IMR-90 (cell line): ENCODE measurements around the gene RRP1. TPM values are rescaled to one million over a fixed set of nuclear protein-coding genes. Genes with fewer than 3 reads are reported as not detected.

Source experiments
- ATAC-seq: fragments of 200-7000 bp; cut with Tn5 transposase; 2 replicates; pipeline ENCODE4 v1.9.1; 2020; ENCODE audit warnings: low read depth, mild to moderate bottlenecking, moderate library complexity
- BruUV-seq: library from RNA; stranded (reverse); fragments of 400-500 nt; replicated peaks from 2 replicates; lab custom pipeline; 2021; lab: Mats Ljungman, UMichigan
- CTCF ChIA-PET: fragments of 300-600 bp; formaldehyde crosslinking; extraction: SDS; loops from one replicate; lab custom pipeline; 2021; ENCODE audit warnings: antibody characterized with exemption; lab: Yijun Ruan, JAX
- POLR2A ChIA-PET: fragments of 300-600 bp; sonication (Branson Sonifier 250); formaldehyde crosslinking; loops from one replicate; lab custom pipeline; 2022; ENCODE audit warnings: antibody characterized with exemption; ENCODE audit not compliant: unreplicated experiment; lab: Charles Lee
- DNase-seq: peaks from one replicate; pipeline ENCODE4 v3.0.0; 2013
- H2AFZ ChIP-seq: replicated peaks from 2 replicates; pipeline ENCODE3; 2013; ENCODE audit warnings: low read length, mild to moderate bottlenecking; ENCODE audit not compliant: poor library complexity
- H2AK5ac ChIP-seq: 2 replicates; pipeline ENCODE4 v1.6.1; 2013; ENCODE audit warnings: low read depth, low read length, inconsistent platforms
- H2AK9ac ChIP-seq: replicated peaks from 2 replicates; pipeline ENCODE3; 2013; ENCODE audit warnings: mild to moderate bottlenecking, low read depth, low read length, moderate library complexity; ENCODE audit not compliant: poor library complexity
- H2BK120ac ChIP-seq: 2 replicates; pipeline ENCODE4 v1.6.1; 2013; ENCODE audit warnings: low read depth, low read length, inconsistent platforms
- H2BK15ac ChIP-seq: 3 replicates; pipeline ENCODE4 v1.6.1; 2013; ENCODE audit warnings: low read depth, low read length, inconsistent platforms
- H2BK20ac ChIP-seq: 2 replicates; pipeline ENCODE4 v1.6.1; 2013; ENCODE audit warnings: low read depth, mild to moderate bottlenecking, inconsistent platforms, low read length, moderate library complexity
- H2BK5ac ChIP-seq: 2 replicates; pipeline ENCODE4 v1.6.1; 2013; ENCODE audit warnings: mild to moderate bottlenecking, low read depth, low read length, inconsistent platforms; ENCODE audit not compliant: poor library complexity, severe bottlenecking
- H3K14ac ChIP-seq: replicated peaks from 2 replicates; pipeline ENCODE4 v1.6.1; 2013; ENCODE audit warnings: low read depth, low read length, inconsistent platforms
- H3K18ac ChIP-seq: 2 replicates; pipeline ENCODE4 v1.6.1; 2013; ENCODE audit warnings: low read depth, low read length, control low read depth
- H3K23ac ChIP-seq: 2 replicates; pipeline ENCODE4 v1.6.1; 2013; ENCODE audit warnings: low read depth, low read length, inconsistent platforms
- H3K27ac ChIP-seq: 2 replicates; pipeline ENCODE4 v1.5.1; 2013; ENCODE audit warnings: mild to moderate bottlenecking, control low read depth, low read length; ENCODE audit not compliant: insufficient read depth
- H3K27me3 ChIP-seq: 2 replicates; pipeline ENCODE4 v1.6.1; 2013; ENCODE audit warnings: low read length; ENCODE audit not compliant: control insufficient read depth, insufficient read depth
- H3K36me3 ChIP-seq: 2 replicates; pipeline ENCODE4 v1.6.1; 2013; ENCODE audit warnings: low read length, mixed read lengths; ENCODE audit not compliant: control insufficient read depth, insufficient read depth
- H3K4ac ChIP-seq: 2 replicates; pipeline ENCODE4 v1.6.1; 2013; ENCODE audit warnings: low read depth, low read length, inconsistent platforms
- H3K4me1 ChIP-seq: 2 replicates; pipeline ENCODE4 v1.6.1; 2013; ENCODE audit warnings: low read length, mixed read lengths; ENCODE audit not compliant: control insufficient read depth, insufficient read depth
- H3K4me2 ChIP-seq: 2 replicates; pipeline ENCODE4 v1.6.1; 2013; ENCODE audit warnings: low read depth, mild to moderate bottlenecking, control low read depth, low read length, moderate library complexity
- H3K4me3 ChIP-seq: 2 replicates; pipeline ENCODE4 v1.5.1; 2013; ENCODE audit warnings: low read depth, mild to moderate bottlenecking, control low read depth, low read length, moderate library complexity; ENCODE audit not compliant: insufficient read depth
- H3K56ac ChIP-seq: 2 replicates; pipeline ENCODE4 v1.6.1; 2013; ENCODE audit warnings: low read length, inconsistent platforms; ENCODE audit not compliant: insufficient read depth; ENCODE audit errors: extremely low read depth
- H3K79me1 ChIP-seq, 2 experiments: 2 replicates each; pipeline ENCODE4 v1.6.1; 2013; ENCODE audit warnings: low read length in 2 of 2, inconsistent platforms in 1 of 2, low read depth in 1 of 2
- H3K9ac ChIP-seq: 2 replicates; pipeline ENCODE4 v1.6.1; 2013; ENCODE audit warnings: low read depth, low read length, control low read depth
- H3K9me1 ChIP-seq: 2 replicates; pipeline ENCODE4 v1.6.1; 2013; ENCODE audit warnings: low read length, inconsistent platforms; ENCODE audit not compliant: insufficient read depth
- H3K9me3 ChIP-seq: 2 replicates; pipeline ENCODE4 v1.6.1; 2013; ENCODE audit warnings: low read length; ENCODE audit not compliant: control insufficient read depth, insufficient read depth
- H4K20me1 ChIP-seq: 2 replicates; pipeline ENCODE4 v1.6.1; 2013; ENCODE audit warnings: low read length, inconsistent platforms; ENCODE audit not compliant: insufficient read depth
- H4K5ac ChIP-seq: 2 replicates; pipeline ENCODE4 v1.6.1; 2013; ENCODE audit warnings: mild to moderate bottlenecking, low read depth, low read length, control low read depth
- H4K8ac ChIP-seq, 2 experiments: 2 replicates each; pipeline ENCODE4 v1.6.1; 2013; ENCODE audit warnings: low read depth in 2 of 2, low read length in 2 of 2, control low read depth in 1 of 2, inconsistent platforms in 1 of 2
- H4K91ac ChIP-seq: 2 replicates; pipeline ENCODE4 v1.6.1; 2013; ENCODE audit warnings: low read depth, low read length, inconsistent platforms; ENCODE audit not compliant: insufficient read depth
- BHLHE40 ChIP-seq: fragments of 150-350 bp; IDR thresholded peaks from 2 replicates; pipeline ENCODE4 v1.6.1; 2016; ENCODE audit warnings: mild to moderate bottlenecking, low read depth, low read length
- CEBPB ChIP-seq: IDR thresholded peaks from 2 replicates; pipeline ENCODE4 v1.6.1; 2012; ENCODE audit warnings: low read depth, low read length, improper control_type of control experiment
- CHD1 ChIP-seq: IDR thresholded peaks from 2 replicates; pipeline ENCODE4 v1.6.1; 2012; ENCODE audit warnings: low read depth, low read length, improper control_type of control experiment
- CTCF ChIP-seq: conservative IDR thresholded peaks from 2 replicates; pipeline ENCODE4 v1.5.1; 2012; ENCODE audit warnings: mild to moderate bottlenecking, low read depth, low read length, improper control_type of control experiment
- ELK1 ChIP-seq: fragments of 150-350 bp; IDR thresholded peaks from 2 replicates; pipeline ENCODE4 v1.6.1; 2016; ENCODE audit warnings: low read depth, mild to moderate bottlenecking, low read length, moderate library complexity, borderline replicate concordance
- FOS ChIP-seq: fragments of 150-350 bp; IDR thresholded peaks from 2 replicates; pipeline ENCODE4 v1.6.1; 2016; ENCODE audit warnings: low read depth, low read length
- MAFK ChIP-seq: IDR thresholded peaks from 2 replicates; pipeline ENCODE4 v1.6.1; 2012; ENCODE audit warnings: low read depth, low read length, improper control_type of control experiment
- MAZ ChIP-seq: IDR thresholded peaks from 2 replicates; pipeline ENCODE4 v1.6.1; 2012; ENCODE audit warnings: low read depth, mild to moderate bottlenecking, low read length, improper control_type of control experiment, moderate library complexity, borderline replicate concordance
- MXI1 ChIP-seq: IDR thresholded peaks from 2 replicates; pipeline ENCODE4 v1.6.1; 2012; ENCODE audit warnings: low read depth, mild to moderate bottlenecking, low read length, moderate library complexity, borderline replicate concordance
- NFE2L2 ChIP-seq: fragments of 150-350 bp; IDR thresholded peaks from 2 replicates; pipeline ENCODE4 v1.6.1; 2016; ENCODE audit warnings: low read depth, mild to moderate bottlenecking, low read length
- POLR2A ChIP-seq: IDR thresholded peaks from 2 replicates; pipeline ENCODE4 v1.6.1; 2012; ENCODE audit warnings: mild to moderate bottlenecking, low read depth, low read length
- RAD21 ChIP-seq: IDR thresholded peaks from 2 replicates; pipeline ENCODE4 v1.6.1; 2012; ENCODE audit warnings: low read length, improper control_type of control experiment
- RCOR1 ChIP-seq: IDR thresholded peaks from 2 replicates; pipeline ENCODE4 v1.6.1; 2012; ENCODE audit warnings: mild to moderate bottlenecking, low read length, improper control_type of control experiment; ENCODE audit not compliant: insufficient replicate concordance
- RFX5 ChIP-seq: IDR thresholded peaks from 2 replicates; pipeline ENCODE4 v1.8.0; 2012; ENCODE audit warnings: low read depth, mild to moderate bottlenecking, low read length, moderate library complexity
- SMC3 ChIP-seq: fragments of 150-350 bp; IDR thresholded peaks from 2 replicates; pipeline ENCODE4 v1.6.1; 2016; ENCODE audit warnings: low read depth, mild to moderate bottlenecking, antibody characterized with exemption, low read length, moderate library complexity
- USF2 ChIP-seq: fragments of 150-350 bp; IDR thresholded peaks from 2 replicates; pipeline ENCODE4 v1.6.1; 2017; ENCODE audit warnings: mild to moderate bottlenecking, antibody characterized with exemption, low read length, low read depth
- WGBS, 2 experiments: methylation state at CpG; one replicate each; pipeline versions ENCODE4 v1.1.5 to v1.1.7; 2013; ENCODE audit warnings: missing lambda C conversion rate in 2 of 2; ENCODE audit not compliant: insufficient read length in 1 of 2; ENCODE audit errors: extremely low coverage in 2 of 2; 5-methylcytosine and 5-hydroxymethylcytosine counted together
- dilution Hi-C: fragments of 300-500 bp; cut with HindIII; formaldehyde crosslinking; loops from one replicate; pipeline ENCODE4 v1.14.3; 2018; ENCODE audit warnings: low sequenced_read_pairs; ENCODE audit not compliant: unreplicated experiment
- in situ Hi-C: fragments of 300-500 bp; cut with MboI; formaldehyde crosslinking; loops from 3 replicates; pipeline ENCODE4 v1.14.3; 2019; ENCODE audit warnings: low sequenced_read_pairs, inconsistent platforms, mixed read lengths
- intact Hi-C: fragments of 100-400 bp; cut with micrococcal nuclease; formaldehyde crosslinking; loops from 2 replicates; pipeline ENCODE4 v1.10.0; 2022
- polyA plus RNA-seq, 3 experiments: library from polyadenylated mRNA; depleted of rRNA; stranded (reverse); fragments of >200 nt; gene quantifications; 2 replicates each; pipeline ENCODE4 v1.2.3, GENCODE V29; 2012; ENCODE audit warnings: low replicate concordance in 1 of 3
- total RNA-seq: library from RNA; depleted of rRNA; stranded (reverse); fragments of >200 nt; gene quantifications from 2 replicates; pipeline ENCODE4 v1.2.3, GENCODE V29; 2012

The RRP1 gene
- total and polyA plus RNA-seq, 2 of the 4 experiments (the other 2 are of a cell fraction): 20.2 to 23.3 TPM

GRCh38 chr21:43809346-43809799 lies 20.0 kb downstream of the RRP1 start:
- H3K18ac ChIP-seq: no peak overlapping the region
- no peaks in the 10 kb centered on the region for H3K27me3 ChIP-seq
- H3K27ac ChIP-seq: no peak overlapping the region
- no peak overlapping the region for H4K8ac ChIP-seq
- H3K4me3 ChIP-seq: no peak overlapping the region
- H3K9me1 ChIP-seq: no peaks in the 10 kb centered on the region
- in situ Hi-C loops (no loop called here), dilution Hi-C loops (no loop called here), intact Hi-C loops (no loop called here)
- ChIA-PET CTCF (no interaction called here), POLR2A (no interaction called here)
- no peak overlapping the region for H2BK15ac ChIP-seq
- H2AK9ac ChIP-seq: peak overlapping the region; percentile 29
- H3K36me3 ChIP-seq: peaks cover 5% of the 10 kb centered on the region
- H3K9me3 ChIP-seq: no peaks in the 10 kb centered on the region
- H3K4me1 ChIP-seq: peaks cover 2% of the 10 kb centered on the region; the same call in 1 of the 2 replicates
- no peak overlapping the region for H2AK5ac ChIP-seq
- no peak overlapping the region for H3K14ac ChIP-seq
- TF ChIP-seq ELK1 (no peak), NFE2L2 (no peak), RCOR1 (no peak), MAZ (no peak), CTCF (no peak), POLR2A (no peak), MAFK (no peak), CHD1 (no peak), MXI1 (no peak), FOS (no peak), USF2 (no peak), SMC3 (no peak), CEBPB (no peak), RAD21 (no peak), BHLHE40 (no peak), RFX5 (no peak)
- no peak overlapping the region for H3K23ac ChIP-seq
- no peak overlapping the region for H4K91ac ChIP-seq
- no peak overlapping the region for H3K56ac ChIP-seq
- BruUV-seq: no TSS peak
- H3K79me1 ChIP-seq: no peaks in the 10 kb centered on the region
- H2AFZ ChIP-seq: no peak overlapping the region
- H3K4me2 ChIP-seq: no peak overlapping the region
- H3K9ac ChIP-seq: no peak overlapping the region
- H4K20me1 ChIP-seq: peaks cover 7% of the 10 kb centered on the region
- H4K5ac ChIP-seq: no peak overlapping the region
- ATAC-seq (no peak), DNase-seq (no peak)
- H2BK5ac ChIP-seq: no peak overlapping the region
- no peak overlapping the region for H2BK120ac ChIP-seq
- 83% methylated on average over 9 of the region's 16 CpGs; no CpG with 5 or more reads in 1 of the 2 experiments for WGBS, 2 experiments
- no peak overlapping the region for H3K4ac ChIP-seq
- no peak overlapping the region for H2BK20ac ChIP-seq
